Ishikawa (cell line): Measurements from ENCODE around the gene SLCO3A1.

ENCODE experiments used
- CEBPB ChIP-seq: IDR thresholded peaks from 2 replicates; pipeline ENCODE4 v1.6.1; 2012
- CREB1 ChIP-seq: IDR thresholded peaks from 2 replicates; pipeline ENCODE4 v1.6.1; 2012; ENCODE audit warnings: low read depth
- EGR1 ChIP-seq: IDR thresholded peaks from 2 replicates; pipeline ENCODE4 v1.6.1; 2012
- EP300 ChIP-seq: IDR thresholded peaks from 2 replicates; pipeline ENCODE4 v1.6.1; 2012; ENCODE audit warnings: borderline replicate concordance
- FOXM1 ChIP-seq: IDR thresholded peaks from 2 replicates; pipeline ENCODE4 v1.6.1; 2012; ENCODE audit warnings: low read depth, borderline replicate concordance
- MAX ChIP-seq: IDR thresholded peaks from 2 replicates; pipeline ENCODE4 v1.6.1; 2012
- NFIC ChIP-seq: IDR thresholded peaks from 2 replicates; pipeline ENCODE4 v1.6.1; 2012
- RAD21 ChIP-seq: IDR thresholded peaks from 2 replicates; pipeline ENCODE4 v1.6.1; 2012; ENCODE audit warnings: low read depth
- TAF1 ChIP-seq: IDR thresholded peaks from 2 replicates; pipeline ENCODE4 v1.6.1; 2012; ENCODE audit warnings: low read depth, mild to moderate bottlenecking
- TCF12 ChIP-seq: IDR thresholded peaks from 2 replicates; pipeline ENCODE4 v1.6.1; 2012; ENCODE audit warnings: low read depth
- TEAD4 ChIP-seq: IDR thresholded peaks from 2 replicates; pipeline ENCODE4 v1.6.1; 2012
- YY1 ChIP-seq: IDR thresholded peaks from 2 replicates; pipeline ENCODE4 v1.6.1; 2012; ENCODE audit warnings: low read depth
- ZBTB7A ChIP-seq: IDR thresholded peaks from 2 replicates; pipeline ENCODE4 v1.6.1; 2012; ENCODE audit warnings: low read depth
- TF ChIP-seq, protein P1 (sequence below): IDR thresholded peaks from 2 replicates; pipeline ENCODE4 v1.6.1; 2012
- TF ChIP-seq, protein P2 (sequence below): IDR thresholded peaks from 2 replicates; pipeline ENCODE4 v1.6.1; 2012; ENCODE audit warnings: low read depth, mild to moderate bottlenecking

SLCO3A1 gene

GRCh38 chr15:91898843-91899242, 45.3 kb downstream of the SLCO3A1 start:
- TF ChIP-seq MAX (no peak), TCF12 (no peak), NFIC (no peak), CEBPB (no peak), EP300 (no peak), EGR1 (no peak), ZBTB7A (no peak), TEAD4 (no peak), RAD21 (no peak), CREB1 (no peak), TAF1 (no peak), FOXM1 (no peak), YY1 (no peak)
- TF ChIP-seq, protein P1, sequence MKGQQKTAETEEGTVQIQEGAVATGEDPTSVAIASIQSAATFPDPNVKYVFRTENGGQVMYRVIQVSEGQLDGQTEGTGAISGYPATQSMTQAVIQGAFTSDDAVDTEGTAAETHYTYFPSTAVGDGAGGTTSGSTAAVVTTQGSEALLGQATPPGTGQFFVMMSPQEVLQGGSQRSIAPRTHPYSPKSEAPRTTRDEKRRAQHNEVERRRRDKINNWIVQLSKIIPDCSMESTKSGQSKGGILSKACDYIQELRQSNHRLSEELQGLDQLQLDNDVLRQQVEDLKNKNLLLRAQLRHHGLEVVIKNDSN: no peak
- TF ChIP-seq, protein P2, sequence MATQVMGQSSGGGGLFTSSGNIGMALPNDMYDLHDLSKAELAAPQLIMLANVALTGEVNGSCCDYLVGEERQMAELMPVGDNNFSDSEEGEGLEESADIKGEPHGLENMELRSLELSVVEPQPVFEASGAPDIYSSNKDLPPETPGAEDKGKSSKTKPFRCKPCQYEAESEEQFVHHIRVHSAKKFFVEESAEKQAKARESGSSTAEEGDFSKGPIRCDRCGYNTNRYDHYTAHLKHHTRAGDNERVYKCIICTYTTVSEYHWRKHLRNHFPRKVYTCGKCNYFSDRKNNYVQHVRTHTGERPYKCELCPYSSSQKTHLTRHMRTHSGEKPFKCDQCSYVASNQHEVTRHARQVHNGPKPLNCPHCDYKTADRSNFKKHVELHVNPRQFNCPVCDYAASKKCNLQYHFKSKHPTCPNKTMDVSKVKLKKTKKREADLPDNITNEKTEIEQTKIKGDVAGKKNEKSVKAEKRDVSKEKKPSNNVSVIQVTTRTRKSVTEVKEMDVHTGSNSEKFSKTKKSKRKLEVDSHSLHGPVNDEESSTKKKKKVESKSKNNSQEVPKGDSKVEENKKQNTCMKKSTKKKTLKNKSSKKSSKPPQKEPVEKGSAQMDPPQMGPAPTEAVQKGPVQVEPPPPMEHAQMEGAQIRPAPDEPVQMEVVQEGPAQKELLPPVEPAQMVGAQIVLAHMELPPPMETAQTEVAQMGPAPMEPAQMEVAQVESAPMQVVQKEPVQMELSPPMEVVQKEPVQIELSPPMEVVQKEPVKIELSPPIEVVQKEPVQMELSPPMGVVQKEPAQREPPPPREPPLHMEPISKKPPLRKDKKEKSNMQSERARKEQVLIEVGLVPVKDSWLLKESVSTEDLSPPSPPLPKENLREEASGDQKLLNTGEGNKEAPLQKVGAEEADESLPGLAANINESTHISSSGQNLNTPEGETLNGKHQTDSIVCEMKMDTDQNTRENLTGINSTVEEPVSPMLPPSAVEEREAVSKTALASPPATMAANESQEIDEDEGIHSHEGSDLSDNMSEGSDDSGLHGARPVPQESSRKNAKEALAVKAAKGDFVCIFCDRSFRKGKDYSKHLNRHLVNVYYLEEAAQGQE: no peak

DNA sequence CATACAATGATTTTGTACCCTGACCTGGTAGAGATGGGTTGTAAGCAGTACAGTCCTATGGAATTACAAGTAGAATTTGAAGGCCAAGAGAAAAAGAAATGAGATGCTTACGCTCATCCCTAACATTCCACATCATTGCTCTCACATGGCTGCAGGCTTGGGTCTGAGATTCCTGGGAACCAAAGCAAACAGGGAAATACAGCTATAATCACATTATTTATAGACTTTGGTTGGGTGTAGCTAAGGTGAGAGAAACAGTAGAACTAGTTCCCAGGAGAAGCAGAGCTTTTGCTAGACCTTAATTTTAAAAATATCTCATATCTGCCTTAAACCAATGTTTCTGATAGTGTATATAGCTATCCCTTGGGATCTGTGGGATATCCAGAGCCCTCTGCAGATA, 51.4 kb downstream of the SLCO3A1 start:
- TF ChIP-seq MAX (no peak), ZBTB7A (no peak)
- TF ChIP-seq, protein P1: no peak

DNA sequence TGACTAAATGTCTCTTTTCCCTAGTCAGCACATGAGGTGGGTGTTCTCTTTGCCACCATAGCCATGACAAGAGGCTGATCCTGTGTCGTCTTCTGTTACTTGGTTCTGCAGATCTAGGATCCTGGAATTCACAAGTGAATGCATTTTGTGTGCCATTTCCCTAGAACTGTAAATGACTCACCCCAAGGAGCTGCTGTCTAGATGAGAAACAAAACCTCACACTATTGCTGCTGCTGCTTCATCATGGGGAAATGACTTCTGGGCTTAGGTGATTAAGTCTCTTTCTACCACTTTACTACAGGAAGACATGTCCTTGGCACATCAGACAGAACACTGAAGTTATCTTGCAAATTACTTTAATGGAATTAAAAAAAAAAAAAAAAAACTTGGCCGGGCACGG, 54.9 kb downstream of the SLCO3A1 start:
- no peak for TF ChIP-seq RAD21
- TF ChIP-seq FOXM1: no peak
- TF ChIP-seq CREB1: no peak
- TF ChIP-seq CEBPB: no peak
- TF ChIP-seq ZBTB7A: no peak

- TF ChIP-seq EP300 (no peak), ZBTB7A (no peak), NFIC (no peak), YY1 (no peak), TCF12 (no peak), TEAD4 (no peak), TAF1 (no peak), EGR1 (no peak), CREB1 (no peak), CEBPB (no peak), FOXM1 (no peak), MAX (no peak), RAD21 (no peak)
- TF ChIP-seq, protein P2: no peak
- TF ChIP-seq, protein P1: no peak
Measured at GRCh38 chr15:91909111-91909510, 55.6 kb downstream of the SLCO3A1 start.

DNA sequence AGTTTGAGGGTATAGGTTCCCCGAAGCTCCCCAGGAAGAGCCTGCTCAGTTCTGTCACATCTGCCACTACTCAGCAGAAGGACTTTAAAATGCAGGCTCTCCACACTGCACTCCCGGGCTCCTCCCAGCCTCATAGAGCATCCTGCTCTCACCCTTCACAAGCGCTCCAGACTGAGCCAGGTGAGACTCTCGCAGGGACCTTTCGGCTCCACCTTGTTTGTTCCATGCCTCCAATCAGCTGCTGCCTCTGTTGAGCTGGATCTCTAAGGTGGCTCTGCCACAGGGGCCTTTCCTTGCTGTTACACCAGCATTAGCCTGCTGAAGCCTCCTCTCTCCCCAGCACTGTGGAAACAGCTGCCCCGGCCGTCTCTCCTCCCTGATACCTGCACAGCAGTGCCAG, 56.1 kb downstream of the SLCO3A1 start:
- TF ChIP-seq YY1 (no peak), MAX (no peak), CREB1 (no peak), FOXM1 (no peak), TAF1 (no peak)

DNA sequence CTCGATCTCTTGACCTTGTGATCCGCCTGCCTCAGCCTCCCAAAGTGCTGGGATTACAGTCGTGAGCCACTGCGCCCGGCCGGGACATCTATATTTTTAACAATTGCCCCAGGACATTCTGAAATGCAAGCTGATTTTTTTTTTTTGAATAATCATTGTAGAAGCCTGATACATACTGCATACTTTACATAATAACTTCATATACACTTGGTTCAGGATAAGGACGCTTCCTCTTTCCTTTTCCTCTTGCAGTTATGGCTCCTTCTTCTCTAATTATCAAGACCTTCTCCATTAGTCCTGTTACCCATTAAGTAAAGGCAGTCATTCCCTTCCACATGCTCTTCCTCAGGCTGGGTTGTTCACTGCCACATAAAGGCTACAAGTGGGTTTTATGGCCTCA, 58.3 kb downstream of the SLCO3A1 start:
- TF ChIP-seq, protein P2: no peak
- TF ChIP-seq CREB1 (no peak), MAX (no peak), TEAD4 (no peak), RAD21 (no peak), ZBTB7A (no peak), EGR1 (no peak), NFIC (no peak)
- TF ChIP-seq, protein P1: no peak
